MM.1S (cell line): Measurements from ENCODE around the gene CPLX3.

Source experiments
- EZH2 ChIP-seq: fragments of 300-600 bp; sonication (generic); optimal IDR thresholded peaks from 2 replicates; pipeline ENCODE3; 2017; ENCODE audit warnings: low read depth, mild to moderate bottlenecking, antibody characterized with exemption, low read length, mixed read lengths
- TF ChIP-seq, protein P1 (sequence below): fragments of 300-600 bp; sonication (generic); IDR thresholded peaks from 2 replicates; pipeline ENCODE4 v1.5.1; 2016; ENCODE audit warnings: antibody characterized with exemption, low read length, mixed read lengths

DNA sequence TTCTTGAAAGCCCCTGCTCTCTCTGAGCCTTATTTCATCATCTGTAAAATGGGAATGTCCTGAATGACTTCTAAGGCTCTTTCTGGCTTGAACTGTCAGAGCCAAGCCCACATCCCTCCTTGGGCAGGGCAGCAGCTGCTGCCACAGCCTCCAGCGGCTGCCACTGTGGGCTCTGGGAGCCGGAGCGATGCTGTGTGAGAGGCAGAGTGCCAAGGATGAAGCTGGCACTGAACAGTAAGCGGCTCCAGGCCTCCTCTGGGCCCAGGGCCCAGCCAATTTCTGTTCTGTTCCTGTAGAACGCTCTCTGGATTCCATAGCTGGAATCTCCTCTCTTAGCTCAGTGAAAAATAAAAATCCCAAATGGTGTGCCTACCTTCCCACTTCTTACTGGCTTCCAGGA lies 4.4 kb downstream of the CPLX3 start:
- TF ChIP-seq, protein P1, sequence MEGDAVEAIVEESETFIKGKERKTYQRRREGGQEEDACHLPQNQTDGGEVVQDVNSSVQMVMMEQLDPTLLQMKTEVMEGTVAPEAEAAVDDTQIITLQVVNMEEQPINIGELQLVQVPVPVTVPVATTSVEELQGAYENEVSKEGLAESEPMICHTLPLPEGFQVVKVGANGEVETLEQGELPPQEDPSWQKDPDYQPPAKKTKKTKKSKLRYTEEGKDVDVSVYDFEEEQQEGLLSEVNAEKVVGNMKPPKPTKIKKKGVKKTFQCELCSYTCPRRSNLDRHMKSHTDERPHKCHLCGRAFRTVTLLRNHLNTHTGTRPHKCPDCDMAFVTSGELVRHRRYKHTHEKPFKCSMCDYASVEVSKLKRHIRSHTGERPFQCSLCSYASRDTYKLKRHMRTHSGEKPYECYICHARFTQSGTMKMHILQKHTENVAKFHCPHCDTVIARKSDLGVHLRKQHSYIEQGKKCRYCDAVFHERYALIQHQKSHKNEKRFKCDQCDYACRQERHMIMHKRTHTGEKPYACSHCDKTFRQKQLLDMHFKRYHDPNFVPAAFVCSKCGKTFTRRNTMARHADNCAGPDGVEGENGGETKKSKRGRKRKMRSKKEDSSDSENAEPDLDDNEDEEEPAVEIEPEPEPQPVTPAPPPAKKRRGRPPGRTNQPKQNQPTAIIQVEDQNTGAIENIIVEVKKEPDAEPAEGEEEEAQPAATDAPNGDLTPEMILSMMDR = no peak
- no peak for TF ChIP-seq EZH2
